Measurements from ENCODE around the gene XXYLT1.

DNA sequence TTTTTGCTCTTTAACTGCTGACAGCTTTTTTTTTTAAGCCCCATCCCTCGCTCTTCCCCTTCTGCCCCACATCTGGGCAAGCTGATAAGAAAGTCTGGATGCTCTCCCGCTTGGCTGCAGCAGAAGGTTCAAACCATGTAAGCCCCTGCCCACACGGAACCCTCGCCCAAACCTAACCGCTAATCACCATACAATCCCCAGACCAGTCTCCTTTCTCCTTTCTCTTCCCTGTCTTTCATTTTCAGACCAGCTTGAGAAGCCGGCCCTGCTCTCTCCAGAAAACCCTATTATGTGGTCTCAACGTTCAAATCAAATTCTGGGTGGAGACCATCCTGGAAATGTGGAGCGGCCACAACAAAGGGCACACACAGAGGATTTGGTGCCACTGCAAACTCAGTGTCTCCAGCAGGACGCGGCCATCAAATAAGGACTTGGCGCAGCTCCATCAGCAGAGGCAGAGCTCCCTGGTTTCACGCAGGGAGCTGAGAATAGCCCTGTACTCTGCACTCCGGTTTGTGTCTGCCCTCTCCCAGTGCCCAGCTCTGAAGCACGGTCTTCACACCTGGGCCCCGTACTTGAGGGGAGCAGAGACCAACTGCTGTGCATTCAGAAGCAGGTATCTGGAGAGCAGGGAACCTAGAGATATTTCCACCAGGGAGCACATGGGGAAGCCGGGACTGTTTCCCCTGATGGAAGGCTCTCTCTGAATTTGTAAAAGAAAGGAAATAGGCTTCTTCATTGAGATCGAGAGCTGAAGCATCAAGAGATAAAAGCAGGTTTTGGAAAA is 92.6 kb downstream of the XXYLT1 start:
- no peak for TF ChIP-seq ZNF16 (tag by site-specific recombination; IDR thresholded peaks at IDR 0.05; ENCODE audit: low read depth)
- TF ChIP-seq ZBTB10 (tag by site-specific recombination; IDR thresholded peaks at IDR 0.05): no peak
- no peak for TF ChIP-seq CTCF (tag by site-specific recombination; IDR thresholded peaks at IDR 0.05)
- TF ChIP-seq ZNF670 (tag by site-specific recombination; IDR thresholded peaks at IDR 0.05; ENCODE audit: low read depth): no peak
- no peak for TF ChIP-seq ZNF138 (tag by site-specific recombination; IDR thresholded peaks at IDR 0.05; ENCODE audit: borderline replicate concordance)
- TF ChIP-seq ZNF302 (tag by site-specific recombination; IDR thresholded peaks at IDR 0.05; ENCODE audit: low read depth): no peak
- TF ChIP-seq PRDM2 (tag by site-specific recombination; IDR thresholded peaks at IDR 0.05; ENCODE audit: borderline replicate concordance): no peak
- no peak for TF ChIP-seq SETDB1 (IDR thresholded peaks at IDR 0.05; ENCODE audit: insufficient read length, low read length)

All from HEK293 (cell line).